IPS-NIHi11 (cell line): ENCODE data around the gene SAP30BP.

Experiments used
- DNase-seq: peaks from one replicate; pipeline ENCODE4 v3.0.0; 2012; ENCODE audit warnings: mixed read lengths, low spot score

SAP30BP gene

DNA sequence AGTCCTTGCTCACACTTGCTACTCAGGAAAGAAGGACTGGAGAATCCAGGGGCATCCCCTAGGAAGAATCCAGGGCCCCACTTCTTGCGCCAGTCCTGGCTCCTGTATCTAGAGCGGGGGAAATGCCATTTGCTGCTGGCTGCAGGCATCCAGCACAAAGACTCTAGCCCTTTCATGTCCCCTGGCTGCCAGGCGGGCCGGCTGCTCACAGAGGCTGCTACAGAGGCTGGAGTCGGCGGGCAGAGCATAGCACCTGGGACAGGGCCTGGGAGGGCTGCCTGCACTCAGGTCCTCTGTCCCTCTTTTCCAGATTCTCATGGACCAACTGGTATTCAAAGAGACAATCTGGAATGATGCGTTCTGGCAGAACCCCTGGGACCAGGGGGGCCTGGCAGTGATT lies 20.1 kb upstream of the SAP30BP start:
- no peak for DNase-seq

DNA sequence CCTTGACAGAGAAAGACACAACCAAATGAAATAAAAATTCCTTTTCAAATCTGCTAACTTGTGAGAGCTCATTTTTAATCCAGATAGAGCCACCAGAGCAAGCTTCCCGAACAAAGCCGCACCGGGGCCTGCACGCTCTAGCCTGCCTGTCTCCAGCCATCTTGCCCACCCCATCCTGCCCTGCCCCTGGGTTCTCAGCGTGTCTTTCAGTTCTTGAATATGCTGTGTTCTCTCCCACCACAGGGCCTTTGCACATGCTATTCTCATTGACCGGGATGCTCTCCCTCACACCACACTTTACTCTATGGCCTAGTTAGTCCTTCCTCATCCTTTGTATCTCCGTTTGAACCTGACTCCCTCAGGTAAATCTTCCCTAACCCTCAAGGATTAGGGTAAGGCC lies 19.2 kb upstream of the SAP30BP start:
- DNase-seq = no peak

DNA sequence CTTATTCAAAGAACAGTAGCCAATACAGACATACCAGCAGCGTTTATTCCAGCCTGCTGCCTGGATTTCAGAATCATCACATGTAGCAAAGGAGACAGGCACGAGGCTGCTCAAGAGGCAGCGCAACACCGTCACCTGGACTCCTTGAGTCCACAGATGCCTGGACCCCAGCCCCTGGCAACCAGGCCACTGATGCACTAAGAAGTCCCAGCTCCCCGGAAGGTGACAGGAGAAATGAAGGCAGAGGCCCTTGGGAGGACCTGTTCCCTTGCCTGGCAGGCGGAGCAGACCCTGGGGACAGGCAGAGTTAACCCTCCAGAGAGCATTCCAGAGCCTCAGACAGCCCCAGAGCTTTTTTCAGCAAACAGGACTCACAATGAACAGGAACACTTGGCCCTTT lies 17.5 kb upstream of the SAP30BP start:
- no peak for DNase-seq

DNA sequence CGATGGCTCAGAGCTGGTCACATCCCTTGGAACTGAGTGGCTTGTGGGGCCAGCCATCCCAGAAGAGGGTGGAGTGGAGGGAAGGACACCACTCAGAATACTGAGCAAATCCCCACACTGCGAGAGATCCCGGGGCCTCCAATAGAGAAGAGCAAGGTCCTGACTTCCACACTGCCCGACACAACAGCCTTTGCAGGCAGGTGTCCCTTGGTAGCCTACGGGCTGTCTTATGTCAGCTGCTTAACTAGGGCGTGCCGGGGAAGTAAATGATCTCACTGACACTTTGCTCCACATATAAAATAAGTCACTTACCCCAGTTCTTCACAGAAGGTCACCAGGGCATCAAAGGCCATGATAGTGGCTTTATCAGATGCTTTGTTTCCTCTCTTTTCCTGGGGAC lies 16.3 kb upstream of the SAP30BP start:
- no peak for DNase-seq

DNA sequence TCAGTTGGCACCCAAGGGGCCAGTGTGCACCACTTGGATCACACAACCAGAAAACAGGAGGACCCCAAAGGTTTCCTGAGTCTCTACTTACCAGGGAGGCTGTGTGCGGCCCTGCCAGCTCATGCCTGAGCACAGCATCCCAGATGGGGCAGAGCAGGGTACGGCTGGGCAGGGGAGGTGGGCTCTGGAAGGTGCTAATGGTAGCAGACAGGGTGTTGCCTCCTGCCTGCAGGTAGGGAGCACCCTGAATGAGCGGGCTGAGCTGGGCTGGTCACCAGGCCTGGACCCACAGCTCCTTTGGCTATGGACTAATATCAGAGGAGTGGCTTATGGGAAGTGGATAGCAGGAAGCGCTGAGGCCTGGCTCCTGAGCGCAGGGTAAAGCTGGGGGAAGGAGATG lies 14.8 kb upstream of the SAP30BP start:
- no peak for DNase-seq

DNA sequence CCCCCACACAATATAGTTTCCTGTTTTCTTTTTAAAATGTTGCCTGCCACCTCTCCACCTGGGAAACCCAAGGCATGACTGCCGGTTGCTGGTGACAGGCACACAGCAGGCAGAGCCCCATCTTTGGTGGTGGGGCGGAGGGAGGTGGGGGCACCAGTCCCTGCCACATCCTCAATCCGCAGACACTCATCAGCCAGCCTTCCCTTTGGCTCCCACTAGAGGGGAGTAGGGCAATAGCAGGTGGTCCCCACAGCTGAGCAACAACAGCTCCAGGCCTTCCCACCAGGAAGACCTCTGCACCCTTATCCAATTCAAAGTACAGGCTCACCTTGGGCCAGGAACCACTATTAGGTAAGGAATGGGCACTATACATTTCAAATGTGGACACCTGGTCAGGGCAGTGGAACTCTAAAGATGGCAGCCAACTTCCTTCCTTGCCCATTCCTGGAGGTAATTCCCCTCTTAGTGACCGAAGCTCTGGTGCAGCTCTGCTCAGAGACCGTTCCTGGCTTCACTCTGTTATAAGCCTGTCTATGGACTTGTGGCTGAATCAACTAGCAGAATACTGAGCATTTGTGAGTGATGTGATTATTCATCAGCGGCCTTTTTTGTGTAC lies 14.1 kb upstream of the SAP30BP start:
- peak; percentile 85 for DNase-seq

DNA sequence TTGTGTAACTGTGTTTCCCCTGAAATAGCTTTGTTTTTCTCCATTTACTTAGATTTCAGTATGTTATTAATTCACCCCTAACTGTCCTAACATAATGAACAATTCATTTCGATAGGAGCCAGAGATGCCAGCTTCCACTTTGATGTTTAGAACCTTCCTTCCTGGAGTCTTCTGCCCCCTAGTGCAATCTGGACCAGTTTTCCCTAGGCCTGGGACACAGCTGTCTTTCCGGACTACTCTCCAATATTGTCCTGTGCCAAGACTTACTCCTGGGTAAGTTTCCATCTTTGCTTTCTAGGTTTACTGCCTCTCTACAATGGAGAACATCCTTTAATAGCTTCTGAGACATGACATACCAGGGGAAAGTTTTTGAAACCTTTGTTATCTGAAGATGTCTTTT lies 13.0 kb upstream of the SAP30BP start:
- no peak for DNase-seq

DNA sequence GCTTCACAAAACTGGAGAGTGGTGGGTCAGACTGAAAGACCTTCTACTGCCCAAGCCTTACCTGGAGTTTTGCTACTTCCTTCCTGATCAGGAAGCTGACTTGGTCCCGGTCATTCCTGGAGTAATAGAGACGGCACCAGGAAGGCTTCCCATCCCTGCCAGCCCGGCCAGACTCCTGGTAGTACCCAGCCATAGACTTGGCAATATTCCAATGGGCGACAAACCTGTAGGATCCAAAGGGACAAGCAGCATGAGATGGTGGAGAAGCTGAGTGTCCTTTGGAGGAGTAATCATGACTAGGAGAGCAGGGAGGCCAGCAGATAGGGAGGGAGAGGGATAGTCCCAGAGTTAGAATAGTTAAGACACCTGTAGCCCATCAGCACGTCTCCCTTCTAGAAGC lies 8.9 kb upstream of the SAP30BP start:
- DNase-seq = no peak

DNA sequence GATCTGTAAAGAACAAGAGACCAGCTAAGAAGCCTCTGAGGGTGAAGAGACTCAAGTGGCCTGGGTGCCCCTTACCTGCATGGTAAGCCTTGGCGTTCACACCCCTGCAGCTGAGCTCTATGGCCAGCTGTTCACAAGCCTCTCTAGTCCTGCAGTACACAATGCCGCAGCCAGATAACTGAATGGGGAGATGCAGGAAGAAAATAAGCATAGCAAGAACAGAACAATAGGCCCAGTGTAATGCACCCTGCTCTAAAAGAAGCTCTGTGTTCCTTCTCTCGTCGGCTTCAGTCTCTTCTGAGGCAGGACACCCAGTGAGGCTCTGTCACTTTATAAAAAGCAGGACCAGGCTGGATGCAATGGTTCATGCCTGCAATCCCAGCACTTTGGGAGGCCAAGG lies 5.6 kb upstream of the SAP30BP start:
- DNase-seq = no peak

DNA sequence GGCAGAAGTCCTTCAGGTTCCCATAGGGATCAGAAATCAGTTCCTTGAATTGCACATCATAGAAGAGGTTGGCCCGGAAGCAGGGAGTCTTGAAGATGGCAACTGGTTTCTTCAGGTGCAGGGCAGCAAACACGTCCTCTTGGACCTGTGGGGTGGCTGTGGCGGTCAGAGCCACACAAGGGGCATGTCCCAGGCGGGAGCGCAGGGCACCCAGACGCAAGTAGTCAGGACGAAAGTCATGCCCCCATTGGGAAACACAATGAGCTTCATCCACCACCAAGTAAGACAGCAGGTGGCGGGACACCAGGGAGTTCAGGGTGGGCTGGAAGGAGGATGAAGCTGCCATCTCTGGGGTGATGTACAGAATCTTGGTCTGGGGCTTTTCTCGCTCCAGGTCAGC lies 4.6 kb upstream of the SAP30BP start:
- no peak for DNase-seq

DNA sequence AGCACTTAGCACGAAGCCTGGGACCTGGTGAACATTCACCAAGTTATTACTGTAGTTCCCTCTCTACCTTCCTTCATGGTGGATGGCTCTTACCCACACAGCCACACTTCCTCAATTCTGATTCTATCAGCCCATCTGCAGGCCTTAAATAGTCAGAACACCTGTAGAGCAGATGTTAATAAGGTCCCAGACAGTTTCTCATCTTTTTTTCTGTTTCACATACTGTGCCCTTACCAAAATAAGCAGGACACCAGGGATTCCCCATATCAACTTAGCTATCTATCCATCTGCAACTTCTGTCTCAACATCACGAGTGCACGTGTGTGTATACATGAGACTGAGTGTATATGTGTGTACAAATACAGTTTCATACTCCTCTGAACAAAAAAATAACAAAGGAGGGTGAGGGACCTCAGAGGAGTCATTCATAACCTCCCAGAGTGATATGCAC lies 3.0 kb upstream of the SAP30BP start:
- no peak for DNase-seq

DNA sequence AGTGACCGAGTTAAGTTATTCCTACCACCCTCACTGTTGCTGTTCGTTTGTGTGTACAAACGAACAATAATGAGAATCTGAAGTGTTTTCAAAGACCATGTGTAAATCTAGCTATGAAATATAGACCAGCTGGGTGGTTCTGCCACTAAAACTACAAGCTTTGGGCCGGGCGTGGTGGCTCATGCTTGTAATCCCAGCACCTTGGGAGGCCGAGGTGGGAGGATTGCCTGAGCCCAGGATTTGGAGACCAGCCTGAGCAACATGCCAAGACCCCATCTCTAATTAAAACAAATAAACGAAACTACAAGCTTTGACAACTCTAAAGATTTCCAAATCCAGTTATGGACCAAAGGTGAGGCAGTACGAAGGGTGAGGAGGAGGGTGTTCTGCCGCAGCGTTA lies 1.2 kb upstream of the SAP30BP start:
- no peak for DNase-seq

DNA sequence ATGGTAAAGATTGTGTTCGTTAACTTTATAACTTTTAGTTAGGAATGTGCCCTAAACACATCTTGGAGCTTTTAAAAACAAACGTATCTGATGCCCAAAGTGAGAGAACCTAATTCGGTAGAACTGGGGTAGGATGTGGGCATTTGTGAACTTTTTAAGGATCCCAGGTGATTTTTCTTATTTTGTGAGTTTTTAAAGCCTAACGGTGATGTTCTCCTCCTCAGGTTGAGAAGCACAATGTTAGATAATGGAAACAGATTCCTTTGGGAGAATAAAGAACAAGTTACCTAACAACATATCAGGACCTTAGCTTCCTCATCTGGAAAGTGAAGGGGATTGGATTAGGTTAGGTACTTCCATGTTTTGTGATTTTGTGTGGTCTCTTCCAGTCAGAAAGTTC lies 687 bp downstream of the SAP30BP start:
- DNase-seq = no peak

DNA sequence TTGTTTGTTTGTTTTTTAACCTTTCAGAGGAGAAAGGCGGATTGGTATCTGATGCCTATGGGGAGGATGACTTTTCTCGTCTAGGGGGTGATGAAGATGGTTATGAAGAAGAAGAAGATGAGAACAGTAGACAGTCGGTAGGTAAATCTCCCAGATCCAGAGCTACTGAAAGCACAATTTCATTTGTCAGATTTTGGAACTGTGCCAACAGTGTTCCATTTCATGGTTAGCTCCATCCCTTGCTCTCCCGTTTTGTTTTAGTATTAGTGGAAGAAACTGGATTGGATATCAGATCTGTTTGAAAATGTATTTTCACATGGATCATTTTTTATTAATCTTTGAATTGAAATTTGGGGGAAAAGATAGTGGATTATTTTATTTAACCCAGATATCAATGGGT lies 1.4 kb downstream of the SAP30BP start:
- DNase-seq = no peak

DNA sequence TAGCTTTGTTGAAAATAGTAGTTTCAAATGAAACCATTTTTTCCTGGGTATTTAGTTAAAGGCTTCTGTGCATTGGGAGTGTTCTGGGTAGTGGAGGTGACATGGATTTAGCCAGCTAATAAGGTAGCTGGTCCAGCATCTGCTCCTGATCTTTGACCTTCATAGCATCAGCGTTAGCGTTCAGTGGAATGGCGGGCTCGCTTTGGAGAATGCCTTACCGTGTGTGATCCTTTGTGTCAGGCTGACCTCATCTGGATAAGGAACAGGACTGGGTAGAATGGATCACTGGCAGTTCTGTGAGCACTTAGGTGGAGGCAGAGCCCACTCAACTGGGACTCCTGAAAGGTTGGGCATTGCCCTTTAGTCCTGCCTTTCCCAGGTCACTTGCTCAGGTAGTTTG lies 3.7 kb downstream of the SAP30BP start:
- DNase-seq = no peak

DNA sequence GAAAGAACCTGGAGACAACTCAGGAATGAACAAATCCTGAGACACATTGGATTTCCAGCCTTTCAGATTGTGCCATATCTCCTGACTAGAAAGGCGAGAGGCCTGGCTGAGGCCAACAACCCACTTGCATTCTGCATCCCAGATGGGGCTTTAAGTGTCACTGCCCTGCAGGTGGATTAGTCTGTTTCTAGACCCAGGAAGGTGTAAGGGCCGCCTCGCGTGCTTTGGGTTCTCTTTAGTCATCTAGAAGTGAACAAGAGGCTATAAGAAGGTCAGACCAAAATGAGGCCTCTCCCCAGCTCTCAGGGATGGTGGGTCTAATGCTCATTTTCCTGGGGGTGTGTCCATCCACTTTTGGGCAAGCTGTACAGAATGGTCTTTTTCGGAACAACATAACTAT lies 4.9 kb downstream of the SAP30BP start:
- DNase-seq = no peak

DNA sequence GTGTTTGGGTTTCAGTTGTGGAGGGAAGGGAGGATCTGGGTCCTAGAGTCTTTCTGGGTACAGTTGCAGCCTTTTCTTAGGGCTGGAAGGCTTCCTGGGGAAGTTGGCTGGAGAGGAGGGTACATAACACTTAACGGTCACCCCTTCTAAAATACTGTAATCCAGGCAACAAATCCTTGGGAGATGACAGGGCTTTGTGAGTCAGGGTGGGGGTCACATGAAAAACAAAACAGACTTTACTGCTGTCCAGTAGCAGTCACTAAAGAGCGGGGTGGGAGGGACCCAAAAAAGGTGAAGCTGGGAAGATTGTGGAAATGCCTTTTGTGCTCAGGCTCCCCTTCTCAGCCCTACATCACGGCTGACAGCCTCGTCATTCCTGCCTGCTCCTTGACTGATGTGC lies 6.3 kb downstream of the SAP30BP start:
- no peak for DNase-seq

DNA sequence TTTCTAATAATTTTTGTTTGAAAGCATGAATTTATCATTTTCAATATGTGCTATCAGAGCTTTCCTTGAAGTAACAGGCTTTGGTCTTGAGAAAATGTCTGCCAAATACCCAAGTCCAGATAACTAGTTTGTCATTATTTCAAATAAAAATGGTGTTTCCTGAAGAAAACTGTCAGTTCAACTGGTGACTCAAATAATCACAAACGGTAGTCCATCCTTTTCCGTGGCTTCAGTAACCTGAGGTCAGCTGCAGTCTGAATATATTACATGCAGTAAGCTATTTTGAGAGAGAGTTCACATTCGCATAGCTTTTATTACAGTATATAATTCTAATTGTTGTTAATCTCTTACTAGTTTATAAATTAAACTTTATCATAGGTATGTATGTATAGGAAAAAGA lies 9.3 kb downstream of the SAP30BP start:
- DNase-seq = no peak

DNA sequence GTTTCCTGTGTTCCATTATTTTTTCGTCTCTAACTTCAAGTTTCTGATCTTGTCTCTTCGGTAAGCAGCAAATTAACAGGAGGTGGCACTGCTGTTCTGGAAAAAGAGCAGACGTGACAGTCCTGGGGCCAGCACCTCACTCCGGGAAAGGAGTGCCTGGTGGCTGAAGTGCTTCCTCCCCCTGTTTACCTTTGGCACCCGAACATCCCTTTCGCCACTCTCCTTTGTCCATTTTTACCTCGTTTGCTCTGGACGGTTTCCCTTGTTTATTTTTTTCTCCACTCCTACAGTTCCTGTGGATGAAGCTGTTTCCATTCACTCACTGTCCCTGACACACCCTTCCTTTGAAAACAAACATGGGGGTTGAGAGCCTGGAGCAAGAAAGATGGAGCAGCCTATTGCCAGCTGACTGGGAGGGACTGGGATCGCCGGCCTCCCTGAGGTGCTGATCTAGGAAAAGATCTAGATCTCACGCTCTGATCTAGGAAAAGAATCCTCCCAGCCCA lies 12.6 kb downstream of the SAP30BP start:
- no peak for DNase-seq

DNA sequence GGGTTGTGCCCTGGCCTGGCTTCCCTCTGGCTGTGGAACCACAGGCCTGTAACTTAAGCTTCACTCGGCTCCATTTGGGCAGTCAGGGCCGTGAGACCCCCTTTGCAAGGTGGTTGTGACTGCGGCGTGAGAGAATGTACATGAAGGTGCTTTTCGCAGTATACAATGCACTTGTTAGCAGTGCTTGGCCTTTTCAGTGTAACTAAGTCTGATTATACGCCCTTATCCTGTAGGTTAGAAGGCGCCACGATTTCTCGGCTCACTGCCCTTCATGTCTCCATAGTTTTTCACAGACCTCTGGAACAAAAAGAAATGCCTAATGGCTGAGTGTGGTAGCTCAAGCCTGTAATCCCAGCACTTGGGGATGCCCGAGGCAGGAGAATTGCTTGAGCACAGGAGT lies 13.3 kb downstream of the SAP30BP start:
- DNase-seq = no peak

DNA sequence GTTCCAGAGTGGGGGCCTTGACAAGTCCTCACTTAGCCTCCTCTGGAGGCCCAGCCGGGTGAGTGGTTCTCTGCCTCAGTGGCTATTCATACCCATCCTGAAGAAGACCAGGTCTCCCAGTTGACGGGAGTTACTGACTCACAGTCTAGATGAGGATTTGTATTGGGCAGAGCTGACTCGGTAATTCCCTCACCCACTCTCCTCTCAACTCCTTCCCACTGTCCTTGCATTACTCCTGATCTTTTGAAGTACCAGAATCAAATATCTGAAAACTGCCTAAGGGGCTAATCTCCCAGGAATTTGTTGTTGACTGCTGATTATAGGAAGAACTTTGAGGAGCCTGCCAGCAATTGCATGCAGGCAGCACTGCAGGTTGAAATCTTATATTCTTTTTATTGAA lies 14.2 kb downstream of the SAP30BP start:
- DNase-seq = no peak

DNA sequence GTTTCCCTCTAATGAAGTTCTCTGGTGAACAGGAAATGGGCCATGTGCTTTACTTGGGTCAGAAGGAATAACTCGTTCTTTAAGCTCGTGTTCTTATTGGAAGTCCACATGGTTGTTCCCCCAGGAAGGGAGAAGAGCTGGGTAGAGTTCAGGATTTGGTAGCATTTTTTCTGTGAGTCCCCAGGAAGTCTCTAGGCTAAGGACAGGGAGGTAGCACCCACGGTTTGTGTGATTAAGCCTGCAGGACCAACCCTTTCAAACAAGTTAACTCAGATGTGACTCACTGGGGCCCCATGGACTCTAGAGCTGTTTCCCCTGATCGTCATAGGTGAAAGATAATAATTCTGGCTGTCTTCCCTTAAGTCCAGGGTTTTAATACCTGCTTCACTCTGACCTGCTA lies 16.4 kb downstream of the SAP30BP start:
- DNase-seq = no peak

DNA sequence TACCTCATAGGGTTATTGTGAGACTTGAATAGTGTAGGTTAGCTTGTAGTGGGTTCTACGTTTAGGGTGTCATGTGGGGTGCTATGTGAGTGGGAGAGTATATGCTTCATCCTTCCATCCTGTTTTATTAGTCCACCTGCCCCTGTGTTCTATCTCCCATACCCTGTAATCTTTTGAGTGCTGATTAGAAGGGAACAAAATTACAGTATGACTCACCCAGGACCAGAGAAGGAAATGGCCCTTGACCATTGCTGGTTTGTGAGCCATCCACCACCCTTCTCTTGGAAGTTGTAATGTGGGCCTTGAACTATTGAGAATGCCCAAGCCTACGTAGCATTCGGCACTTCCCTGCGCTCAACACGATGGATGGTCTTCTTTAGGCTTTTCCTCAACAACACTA lies 17.1 kb downstream of the SAP30BP start:
- no peak for DNase-seq

DNA sequence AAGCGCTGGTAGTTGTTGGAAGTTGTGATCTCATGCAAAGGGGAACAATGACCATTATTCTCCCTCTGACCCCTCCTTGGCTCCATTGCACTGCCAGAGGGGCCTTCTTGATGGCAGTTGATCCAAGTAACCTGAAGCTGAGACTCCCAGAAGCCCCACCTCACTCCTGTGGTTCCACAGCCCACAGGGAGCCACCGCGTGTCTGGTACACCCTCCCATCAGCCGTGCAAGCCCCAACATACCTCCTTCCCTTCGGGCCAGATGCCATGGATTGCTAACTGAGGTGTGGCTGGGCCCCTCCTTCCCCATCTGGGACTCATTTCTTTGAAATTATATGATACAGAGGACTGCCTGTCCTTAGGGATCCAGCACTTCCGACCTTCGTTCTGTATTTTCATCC lies 17.8 kb downstream of the SAP30BP start:
- peak; percentile 55 for DNase-seq

DNA sequence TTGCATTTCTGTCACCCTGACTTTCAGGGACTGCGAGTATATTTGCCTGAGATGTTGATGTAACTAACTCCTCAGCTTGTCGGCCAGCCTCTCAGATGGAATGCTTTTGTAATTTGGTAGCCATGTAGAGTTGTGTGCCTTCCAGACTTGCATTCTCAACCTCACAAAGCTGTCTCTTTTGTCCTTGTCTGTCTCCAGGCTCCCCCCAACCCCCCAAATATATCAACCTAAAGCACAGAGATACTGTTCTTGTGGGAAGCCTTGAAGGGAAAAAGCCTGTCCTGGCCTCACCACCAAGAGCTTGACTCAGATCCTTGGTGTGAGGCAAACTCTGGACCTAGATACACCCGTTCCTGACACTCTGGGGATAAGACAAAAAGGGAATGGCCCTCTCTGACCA lies 18.4 kb downstream of the SAP30BP start:
- DNase-seq = no peak
